Measurements from ENCODE around the gene ERGIC1. TPM values are rescaled to one million over a fixed set of nuclear protein-coding genes. Genes with fewer than 3 reads are reported as not detected.

The ERGIC1 gene
- total RNA-seq, 1 donor from 2014 or later = 44.0 TPM

GRCh38 chr5:172898843-172899369 lies 64.9 kb downstream of the ERGIC1 start:
- intact Hi-C loops (cut with micrococcal nuclease) = loop anchor here (5.0 kb wide), 1 partner anchor 122 kb away; no protein-coding TSS in a partner anchor

- intact Hi-C loops (cut with micrococcal nuclease) = loop anchor here (5.0 kb wide), 1 partner anchor 122 kb away; no protein-coding TSS in a partner anchor
Measured at GRCh38 chr5:172899436-172899835, 65.4 kb downstream of the ERGIC1 start.

DNA sequence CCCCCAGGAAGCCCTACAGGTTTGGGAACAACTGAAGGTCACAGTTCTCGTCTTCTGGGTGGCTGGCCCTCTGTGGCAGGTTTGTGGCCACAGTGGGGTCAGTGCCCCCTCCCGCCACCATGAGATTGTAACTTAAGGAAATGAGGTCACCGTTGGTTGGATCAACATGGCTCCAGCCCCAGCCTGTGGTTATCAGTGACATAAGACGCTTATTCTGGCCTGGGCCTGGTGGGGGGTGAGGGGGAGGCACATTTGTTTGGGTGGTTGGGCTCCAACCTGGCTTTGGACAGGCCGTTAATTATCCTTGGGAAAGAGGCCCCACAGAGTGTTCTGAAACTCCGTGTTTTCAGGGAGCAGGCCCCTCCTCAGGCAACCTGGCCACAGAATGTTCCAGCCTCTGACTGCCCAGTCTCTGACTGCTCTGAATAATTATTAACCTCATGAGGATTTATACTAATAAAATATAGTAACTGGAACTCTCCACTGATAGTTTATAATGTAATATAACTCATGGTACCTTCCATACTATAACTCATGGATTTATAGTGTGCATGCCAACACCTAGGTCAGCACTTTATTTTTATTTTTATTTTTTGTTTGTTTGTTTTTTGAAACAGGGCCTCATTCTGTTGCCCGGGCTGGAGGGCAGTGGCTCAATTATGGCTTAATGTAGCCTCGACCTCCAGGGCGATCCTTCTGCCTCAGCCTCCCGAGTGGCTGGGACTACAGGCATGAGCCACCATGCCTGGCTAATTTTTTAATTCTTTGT lies 67.1 kb downstream of the ERGIC1 start:
- intact Hi-C loops (cut with micrococcal nuclease) = no loop called here

DNA sequence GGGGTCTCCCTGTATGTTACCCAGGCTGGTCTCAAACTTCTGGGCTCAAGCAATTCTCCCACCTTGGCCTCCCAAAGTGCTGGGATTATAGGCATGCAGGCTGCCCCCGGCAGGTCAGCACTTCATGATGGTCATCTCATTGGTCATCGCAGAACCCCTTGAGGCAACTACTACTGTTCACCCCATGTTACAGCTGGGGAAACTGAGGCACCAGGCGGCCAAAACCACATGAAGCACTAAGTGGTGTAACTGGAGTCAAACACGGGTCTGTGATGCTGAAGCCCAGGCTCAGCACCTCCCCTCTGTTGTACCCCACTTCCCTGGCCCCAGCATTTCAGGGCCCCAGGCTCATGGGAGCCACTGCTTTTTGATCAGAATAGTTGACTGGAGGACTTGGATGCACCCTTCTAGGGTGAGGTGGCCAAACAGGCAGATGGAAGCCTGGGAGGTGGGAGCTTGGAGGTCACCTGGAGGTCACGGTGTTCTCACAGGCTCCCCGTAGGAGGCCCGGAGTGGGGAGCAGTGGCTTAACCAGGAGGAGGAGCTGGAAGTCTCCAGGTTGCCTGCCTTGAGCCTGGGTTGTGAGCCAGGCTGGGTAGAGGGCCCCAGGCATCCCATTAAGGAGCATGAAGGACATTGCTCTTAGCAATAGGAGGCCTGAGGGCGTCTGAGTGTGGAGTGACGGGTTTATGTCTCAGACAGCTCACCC lies 67.9 kb downstream of the ERGIC1 start:
- intact Hi-C loops (cut with micrococcal nuclease) = no loop called here

DNA sequence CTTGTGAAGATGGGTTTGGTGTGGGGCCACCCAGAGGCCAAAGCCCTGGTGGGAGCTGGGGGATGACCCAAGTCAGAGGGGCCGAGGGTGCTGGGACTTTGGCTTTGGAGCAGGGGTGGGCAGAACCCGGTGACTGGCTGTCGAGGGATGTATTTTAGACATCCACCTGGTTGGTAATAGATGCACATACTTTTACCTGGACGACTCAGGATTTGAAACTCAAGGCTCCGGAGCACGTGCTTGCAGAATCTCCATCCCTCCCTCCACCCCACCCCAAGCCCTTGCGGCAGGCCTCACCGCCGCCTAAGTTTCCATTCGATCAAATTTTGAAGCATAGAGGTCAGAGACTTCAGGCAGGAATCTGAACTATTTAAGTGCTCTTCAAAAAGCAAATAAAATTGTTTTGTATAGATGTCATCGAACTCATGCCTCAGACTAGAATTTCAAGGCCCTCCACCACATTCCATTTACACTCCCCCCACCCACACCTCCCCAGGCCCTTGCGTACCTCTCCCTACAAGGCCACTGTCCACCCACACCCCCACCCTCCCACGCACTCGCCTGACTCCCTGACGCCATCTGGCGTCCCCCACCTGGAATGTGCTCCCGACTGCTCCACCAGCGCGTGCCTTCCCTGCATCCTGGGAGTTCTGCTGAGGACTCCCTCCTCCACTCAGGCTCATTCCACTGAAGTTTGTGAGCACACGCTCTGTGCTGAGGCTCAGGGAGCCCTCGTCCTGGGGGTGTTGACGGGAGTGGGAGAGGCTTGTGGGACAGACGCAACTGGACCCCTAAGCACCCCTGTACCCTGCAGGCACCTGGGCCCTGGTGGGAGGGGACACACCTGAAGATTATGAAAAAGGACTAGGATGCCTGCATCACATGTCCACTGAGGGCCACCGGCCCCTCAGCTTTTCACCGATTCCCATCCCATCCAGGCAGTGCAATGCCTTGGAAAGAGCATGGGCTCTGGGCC lies 68.7 kb downstream of the ERGIC1 start:
- intact Hi-C loops (cut with micrococcal nuclease) = no loop called here

DNA sequence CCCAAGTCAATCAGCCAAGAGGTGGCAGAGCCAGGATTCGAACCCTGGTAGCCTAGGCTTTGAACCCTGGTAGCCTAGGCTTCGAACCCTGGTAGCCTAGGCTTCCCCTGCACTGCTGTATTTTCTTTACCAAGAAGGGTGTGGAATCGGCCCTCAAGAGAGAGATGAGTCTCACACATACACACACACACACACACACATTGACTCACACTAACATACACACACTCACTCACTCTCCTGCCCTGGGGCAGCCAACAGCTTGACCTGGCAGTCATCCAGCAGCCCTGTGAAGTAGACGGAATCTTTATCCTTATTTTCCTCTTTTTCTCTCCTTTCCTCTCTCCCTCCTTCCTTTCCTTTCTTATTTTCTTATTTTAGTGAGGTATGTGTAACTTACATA lies 69.7 kb downstream of the ERGIC1 start:
- intact Hi-C loops (cut with micrococcal nuclease) = no loop called here

DNA sequence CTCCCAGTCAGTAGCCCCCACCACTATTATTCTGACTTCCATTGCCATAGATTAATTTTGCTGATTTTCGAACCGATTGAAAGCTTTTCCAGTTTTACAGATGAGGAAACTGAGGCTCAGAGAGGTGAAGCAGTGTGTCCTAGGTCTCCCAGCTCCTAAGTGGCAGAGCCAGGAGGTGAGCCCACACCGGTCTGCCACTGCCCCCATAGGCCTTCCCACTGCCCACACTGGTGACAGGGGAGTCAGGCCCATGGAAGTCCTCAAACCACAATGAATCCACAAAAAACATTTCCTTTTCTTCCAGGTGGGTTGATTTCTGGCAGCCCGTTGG lies 70.2 kb downstream of the ERGIC1 start:
- intact Hi-C loops (cut with micrococcal nuclease) = no loop called here

DNA sequence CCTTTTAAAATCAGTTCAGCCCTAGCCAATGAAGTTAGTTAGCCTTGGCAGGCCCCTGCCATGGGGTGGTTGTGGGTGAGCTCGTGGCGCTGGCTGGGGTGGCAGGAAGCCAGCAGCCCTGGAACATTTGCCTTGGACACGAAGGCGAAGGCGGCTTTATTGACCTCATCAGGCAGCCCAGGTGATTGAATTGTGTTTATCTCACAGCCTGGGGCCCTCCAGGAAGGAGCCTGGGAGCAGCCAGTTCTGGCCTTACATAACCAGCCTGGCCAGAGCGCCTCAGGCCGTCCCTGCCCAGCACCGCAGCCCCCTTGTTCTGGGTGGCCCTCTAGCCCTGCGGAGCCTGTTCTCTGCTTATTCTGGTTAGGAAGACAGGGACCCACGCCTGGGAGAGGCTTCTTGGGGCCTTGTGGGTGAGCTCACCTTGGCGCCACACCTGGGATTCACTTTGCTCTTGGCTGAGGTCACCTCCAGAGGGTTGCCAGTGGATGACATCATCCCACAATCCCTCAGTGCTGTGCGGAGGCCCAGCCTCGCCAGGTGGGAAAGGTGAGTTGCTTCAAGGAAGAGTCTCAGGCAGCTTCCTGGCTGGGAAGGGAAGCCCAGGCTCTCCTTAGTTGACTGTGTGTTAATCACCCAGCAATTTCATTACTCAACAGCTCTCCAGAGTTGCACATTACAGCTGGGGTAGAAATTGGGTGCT lies 70.7 kb downstream of the ERGIC1 start:
- intact Hi-C loops (cut with micrococcal nuclease) = no loop called here

- intact Hi-C loops (cut with micrococcal nuclease) = no loop called here
Measured at GRCh38 chr5:172905346-172906140, 71.5 kb downstream of the ERGIC1 start.

- intact Hi-C loops (cut with micrococcal nuclease) = no loop called here
Measured at GRCh38 chr5:172906436-172906835, 72.4 kb downstream of the ERGIC1 start.

DNA sequence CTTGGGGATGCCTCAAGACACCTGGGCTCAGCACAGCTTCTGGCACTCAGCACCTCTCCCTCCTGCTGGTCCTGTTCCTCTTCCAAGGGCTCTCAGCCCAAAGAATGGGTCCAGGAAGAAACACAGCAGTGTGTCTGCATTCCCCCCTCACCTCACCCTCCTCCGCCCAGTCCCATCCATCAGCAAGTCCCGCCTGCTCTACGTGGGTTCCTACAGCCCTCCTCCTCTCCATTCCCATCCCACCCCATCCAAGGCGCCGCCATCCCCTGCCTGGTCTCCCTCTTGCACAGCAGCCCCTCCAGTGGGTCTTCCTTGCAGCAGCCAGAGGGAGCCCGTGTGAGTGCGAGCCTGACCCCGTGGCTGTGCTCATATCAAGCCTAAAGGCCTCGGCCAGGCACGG lies 72.8 kb downstream of the ERGIC1 start:
- intact Hi-C loops (cut with micrococcal nuclease) = no loop called here

- intact Hi-C loops (cut with micrococcal nuclease) = no loop called here
Measured at GRCh38 chr5:172907657-172908056, 73.6 kb downstream of the ERGIC1 start.

- intact Hi-C loops (cut with micrococcal nuclease) = no loop called here
Measured at GRCh38 chr5:172908662-172909061, 74.6 kb downstream of the ERGIC1 start.

- intact Hi-C loops (cut with micrococcal nuclease) = no loop called here
Measured at GRCh38 chr5:172909931-172910502, 76.0 kb downstream of the ERGIC1 start.

DNA sequence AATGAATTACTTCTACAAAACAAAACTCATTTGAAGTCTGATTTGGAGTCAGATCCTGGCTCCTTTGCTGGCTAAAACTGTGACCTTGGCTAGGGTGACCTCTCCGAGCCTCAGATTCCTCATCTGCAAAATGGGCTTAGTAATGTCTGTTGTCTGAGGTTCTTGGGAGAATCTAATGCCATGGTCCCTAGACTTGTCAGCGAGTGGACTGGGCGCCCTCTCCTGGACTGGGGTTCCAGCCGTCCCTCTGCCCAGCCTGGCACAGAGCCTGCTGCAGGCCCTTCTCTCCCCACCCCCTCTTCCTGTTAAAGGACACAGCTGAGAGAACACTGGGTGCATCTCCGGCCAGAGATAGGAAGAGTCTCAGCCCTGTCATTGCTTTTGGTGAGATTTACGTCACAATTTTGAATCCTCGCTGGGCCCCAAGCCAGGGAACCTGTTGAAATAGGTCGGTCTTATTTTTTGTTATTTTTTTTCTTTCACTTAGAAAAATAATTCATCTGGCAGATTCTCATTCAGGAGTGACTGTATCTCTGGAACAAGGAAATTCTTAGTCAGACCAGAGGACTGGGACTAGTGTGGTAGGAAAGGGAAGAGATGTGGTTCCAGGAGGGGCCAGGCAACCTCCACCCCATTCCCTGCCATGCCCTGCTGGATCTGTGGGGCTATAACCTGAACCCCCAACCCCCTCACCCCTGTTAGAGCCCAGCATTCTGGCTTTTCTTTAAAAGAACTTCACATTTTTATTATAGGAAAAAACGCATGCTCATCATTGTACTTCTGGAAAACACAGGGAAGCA lies 77.0 kb downstream of the ERGIC1 start:
- intact Hi-C loops (cut with micrococcal nuclease) = no loop called here

GRCh38 chr5:172911628-172911880 lies 77.5 kb downstream of the ERGIC1 start:
- intact Hi-C loops (cut with micrococcal nuclease) = no loop called here

GRCh38 chr5:172911976-172912375 lies 77.9 kb downstream of the ERGIC1 start:
- intact Hi-C loops (cut with micrococcal nuclease) = no loop called here

GRCh38 chr5:172913117-172913850 lies 79.2 kb downstream of the ERGIC1 start:
- intact Hi-C loops (cut with micrococcal nuclease) = no loop called here

Data from T-helper 1 cell treated with Interleukin-12 subunit alpha and Interleukin-12 subunit beta and Interleukin-4 antibody, amounts not matched to agents 30 ng/mL and 1 ng/mL, for 36 hours (primary cell).